Brain microvascular endothelial cell (primary cell): ENCODE data around the gene NEDD4.

Experiments used
- DNase-seq: peaks from one replicate; pipeline ENCODE4 v3.0.0-alpha.2; 2020
- H3K27ac ChIP-seq: fragments of 250-450 bp; sonication (Bioruptor Pico); 2 replicates; pipeline ENCODE4 v1.5.1; 2020; ENCODE audit warnings: mild to moderate bottlenecking, moderate library complexity
- H3K27me3 ChIP-seq: fragments of 250-450 bp; sonication (Bioruptor Pico); replicated peaks from 2 replicates; pipeline ENCODE4 v1.5.1; 2020; ENCODE audit warnings: mild to moderate bottlenecking
- H3K36me3 ChIP-seq: fragments of 250-450 bp; sonication (Bioruptor Pico); replicated peaks from 2 replicates; pipeline ENCODE4 v1.5.1; 2020; ENCODE audit warnings: mild to moderate bottlenecking
- H3K4me3 ChIP-seq: 2 replicates; pipeline ENCODE4 v1.5.1; 2011; ENCODE audit warnings: low read depth, mild to moderate bottlenecking, control low read depth, low read length, moderate library complexity
- in situ Hi-C: cut with HindIII; loops from 2 replicates; pipeline ENCODE4 v1.10.0; 2017; ENCODE audit warnings: low sequenced_read_pairs, low pct_ligation_motif_present
- TF ChIP-seq, protein P1 (sequence below): IDR thresholded peaks from 2 replicates; pipeline ENCODE4 v1.5.1; 2011; ENCODE audit warnings: low read depth, mild to moderate bottlenecking, moderate library complexity, low read length, control low read depth, inconsistent platforms; ENCODE audit errors: missing control alignments

The NEDD4 gene

DNA sequence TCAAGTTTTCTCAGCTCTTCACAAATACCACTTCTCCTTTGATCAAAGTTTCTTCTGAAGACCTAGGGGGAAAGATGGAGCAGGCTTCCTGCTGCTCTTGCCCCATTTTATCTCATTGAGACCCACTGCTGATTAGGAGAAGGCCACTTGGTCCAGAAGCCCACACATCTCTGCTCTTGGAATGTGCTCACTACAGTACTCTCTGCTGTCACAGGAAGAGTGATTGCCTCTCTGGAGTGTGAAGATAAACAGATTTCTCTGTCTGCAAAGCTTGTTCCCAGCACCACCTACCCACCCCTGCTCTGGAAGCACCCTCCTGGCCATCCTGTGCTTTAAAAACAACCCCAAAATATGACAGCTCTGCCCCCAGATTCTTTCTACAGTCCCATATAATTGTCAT is 209.1 kb downstream of the NEDD4 start:
- H3K4me3 ChIP-seq, result no peak overlapping the region
- H3K27me3 ChIP-seq, result no peaks in the 10 kb centered on the region
- no peak for DNase-seq
- in situ Hi-C loops, result no loop called here
- H3K27ac ChIP-seq, result no peak overlapping the region
- TF ChIP-seq, protein P1, sequence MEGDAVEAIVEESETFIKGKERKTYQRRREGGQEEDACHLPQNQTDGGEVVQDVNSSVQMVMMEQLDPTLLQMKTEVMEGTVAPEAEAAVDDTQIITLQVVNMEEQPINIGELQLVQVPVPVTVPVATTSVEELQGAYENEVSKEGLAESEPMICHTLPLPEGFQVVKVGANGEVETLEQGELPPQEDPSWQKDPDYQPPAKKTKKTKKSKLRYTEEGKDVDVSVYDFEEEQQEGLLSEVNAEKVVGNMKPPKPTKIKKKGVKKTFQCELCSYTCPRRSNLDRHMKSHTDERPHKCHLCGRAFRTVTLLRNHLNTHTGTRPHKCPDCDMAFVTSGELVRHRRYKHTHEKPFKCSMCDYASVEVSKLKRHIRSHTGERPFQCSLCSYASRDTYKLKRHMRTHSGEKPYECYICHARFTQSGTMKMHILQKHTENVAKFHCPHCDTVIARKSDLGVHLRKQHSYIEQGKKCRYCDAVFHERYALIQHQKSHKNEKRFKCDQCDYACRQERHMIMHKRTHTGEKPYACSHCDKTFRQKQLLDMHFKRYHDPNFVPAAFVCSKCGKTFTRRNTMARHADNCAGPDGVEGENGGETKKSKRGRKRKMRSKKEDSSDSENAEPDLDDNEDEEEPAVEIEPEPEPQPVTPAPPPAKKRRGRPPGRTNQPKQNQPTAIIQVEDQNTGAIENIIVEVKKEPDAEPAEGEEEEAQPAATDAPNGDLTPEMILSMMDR, result no peak
- H3K36me3 ChIP-seq, result no peaks in the 10 kb centered on the region

GRCh38 chr15:55782901-55783300 is 210.5 kb downstream of the NEDD4 start:
- Histone ChIP-seq H3K36me3 (no peaks in the 10 kb centered on the region), H3K27me3 (no peaks in the 10 kb centered on the region), H3K27ac (no peak overlapping the region), H3K4me3 (no peak overlapping the region)
- DNase-seq, result no peak
- in situ Hi-C loops, result no loop called here
- TF ChIP-seq, protein P1, result no peak

DNA sequence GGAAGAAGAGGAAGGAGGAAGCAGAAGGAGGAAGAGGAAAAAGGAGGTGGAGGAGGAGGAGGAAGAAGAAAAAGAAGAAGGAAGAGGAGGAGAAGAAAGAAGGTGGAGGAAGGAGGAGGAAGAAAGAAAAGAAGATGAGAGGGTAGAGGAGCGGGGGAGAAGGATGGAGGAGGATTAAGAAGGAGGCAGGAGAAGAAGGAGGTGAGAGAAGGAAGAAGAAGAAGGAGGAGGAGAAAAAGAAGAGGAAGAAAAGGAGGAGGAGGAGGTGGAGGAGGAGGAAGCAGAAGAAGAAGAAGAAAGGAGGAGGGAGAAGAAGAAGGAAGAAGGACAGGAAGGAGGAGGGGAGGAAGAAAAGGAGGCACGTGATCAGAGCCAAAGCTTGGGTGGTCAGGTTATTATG is 213.1 kb downstream of the NEDD4 start:
- no peaks in the 10 kb centered on the region for H3K27me3 ChIP-seq
- TF ChIP-seq, protein P1, result no peak
- H3K4me3 ChIP-seq, result no peak overlapping the region
- H3K27ac ChIP-seq, result no peak overlapping the region
- in situ Hi-C loops, result no loop called here
- no peak for DNase-seq
- H3K36me3 ChIP-seq, result no peaks in the 10 kb centered on the region

GRCh38 chr15:55778932-55779331 is 214.5 kb downstream of the NEDD4 start:
- no peak for DNase-seq
- Histone ChIP-seq H3K27me3 (no peaks in the 10 kb centered on the region), H3K36me3 (no peaks in the 10 kb centered on the region), H3K27ac (no peak overlapping the region), H3K4me3 (no peak overlapping the region)
- in situ Hi-C loops, result no loop called here
- TF ChIP-seq, protein P1, result no peak
